Activated B cell treated with CpG ODN at 0.5 μM for 24 hours (primary cell): Measurements from ENCODE around the gene RMRP. TPM values are rescaled to one million over a fixed set of nuclear protein-coding genes. Genes with fewer than 3 reads are reported as not detected.

Experiments used
- ATAC-seq: fragments of 200-7000 bp; cut with Tn5 transposase; one replicate; pipeline ENCODE4 v1.10.0; 2021; ENCODE audit warnings: low read depth, mild to moderate bottlenecking, moderate library complexity
- CTCF ChIA-PET: fragments of 350-600 bp; sonication (Branson Sonifier 250); formaldehyde crosslinking; loops from one replicate; lab custom pipeline; 2021; ENCODE audit warnings: antibody characterized with exemption; lab: Charles Lee
- POLR2A ChIA-PET: fragments of 350-600 bp; sonication (Branson Sonifier 250); formaldehyde crosslinking; loops from one replicate; lab custom pipeline; 2021; ENCODE audit warnings: antibody characterized with exemption; lab: Charles Lee
- DNase-seq: peaks from one replicate; pipeline ENCODE4 v3.0.0; 2022
- H3K27ac Mint-ChIP-seq: one replicate; pipeline ENCODE4 v1.8.0; 2020; ENCODE audit warnings: mixed read lengths
- H3K27me3 Mint-ChIP-seq: one replicate; pipeline ENCODE4 v1.8.0; 2021; ENCODE audit warnings: mixed read lengths
- H3K36me3 Mint-ChIP-seq: one replicate; pipeline ENCODE4 v1.8.0; 2021; ENCODE audit warnings: low read depth, mixed read lengths
- H3K4me1 Mint-ChIP-seq: one replicate; pipeline ENCODE4 v1.8.0; 2021; ENCODE audit warnings: mixed read lengths
- H3K4me3 Mint-ChIP-seq: one replicate; pipeline ENCODE4 v1.8.0; 2020; ENCODE audit warnings: mild to moderate bottlenecking, mixed read lengths
- H3K9me3 Mint-ChIP-seq: one replicate; pipeline ENCODE4 v1.8.0; 2020; ENCODE audit warnings: mixed read lengths
- intact Hi-C: fragments of 100-400 bp; cut with micrococcal nuclease; formaldehyde crosslinking; loops from one replicate; pipeline ENCODE4 v1.15.1; 2024
- total RNA-seq: library from RNA; stranded (reverse); gene quantifications from 2 replicates; pipeline ENCODE4 v1.2.3, GENCODE V29; 2022
- TF ChIP-seq, protein P1 (sequence below): fragments of 200-600 bp; IDR thresholded peaks from one replicate; pipeline ENCODE4 v1.8.0; 2022; ENCODE audit warnings: antibody characterized with exemption, mild to moderate bottlenecking

Gene RMRP
- total RNA-seq, 1 donor from 2014 or later: 9,516 TPM

DNA sequence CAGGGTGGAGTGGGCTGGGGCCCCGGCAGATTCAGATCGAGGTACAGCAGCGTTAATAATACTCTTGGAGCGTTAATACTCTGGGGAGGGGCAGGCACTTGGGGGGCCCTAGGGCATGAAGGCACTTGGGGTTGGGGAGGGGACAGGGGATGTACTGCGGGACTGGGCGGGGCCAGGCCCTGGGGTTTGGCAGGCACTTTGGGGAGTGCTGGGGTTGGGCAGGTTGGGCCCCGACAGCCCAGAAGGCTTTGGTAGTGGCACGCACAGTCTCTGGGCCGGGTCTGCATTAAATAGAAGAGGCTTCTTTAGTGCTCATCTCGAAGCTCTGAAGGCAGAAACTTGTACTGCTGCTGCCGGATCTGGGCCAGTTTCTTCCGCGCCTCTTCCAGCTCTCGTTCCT lies 39.7 kb upstream of the RMRP start:
- intact Hi-C loops: loop anchor here (2.0 kb wide), 1 partner anchor 35 kb away; the partner anchor contains the start of genes CREB3 and TLN1
- H3K4me1 Mint-ChIP-seq: peaks cover 9% of the 10 kb centered on the region
- H3K36me3 Mint-ChIP-seq: no peaks in the 10 kb centered on the region
- no peak overlapping the region for H3K27ac Mint-ChIP-seq
- no peak overlapping the region for H3K4me3 Mint-ChIP-seq
- no peaks in the 10 kb centered on the region for H3K9me3 Mint-ChIP-seq
- DNase-seq (no peak), ATAC-seq (no peak)
- TF ChIP-seq, protein P1, sequence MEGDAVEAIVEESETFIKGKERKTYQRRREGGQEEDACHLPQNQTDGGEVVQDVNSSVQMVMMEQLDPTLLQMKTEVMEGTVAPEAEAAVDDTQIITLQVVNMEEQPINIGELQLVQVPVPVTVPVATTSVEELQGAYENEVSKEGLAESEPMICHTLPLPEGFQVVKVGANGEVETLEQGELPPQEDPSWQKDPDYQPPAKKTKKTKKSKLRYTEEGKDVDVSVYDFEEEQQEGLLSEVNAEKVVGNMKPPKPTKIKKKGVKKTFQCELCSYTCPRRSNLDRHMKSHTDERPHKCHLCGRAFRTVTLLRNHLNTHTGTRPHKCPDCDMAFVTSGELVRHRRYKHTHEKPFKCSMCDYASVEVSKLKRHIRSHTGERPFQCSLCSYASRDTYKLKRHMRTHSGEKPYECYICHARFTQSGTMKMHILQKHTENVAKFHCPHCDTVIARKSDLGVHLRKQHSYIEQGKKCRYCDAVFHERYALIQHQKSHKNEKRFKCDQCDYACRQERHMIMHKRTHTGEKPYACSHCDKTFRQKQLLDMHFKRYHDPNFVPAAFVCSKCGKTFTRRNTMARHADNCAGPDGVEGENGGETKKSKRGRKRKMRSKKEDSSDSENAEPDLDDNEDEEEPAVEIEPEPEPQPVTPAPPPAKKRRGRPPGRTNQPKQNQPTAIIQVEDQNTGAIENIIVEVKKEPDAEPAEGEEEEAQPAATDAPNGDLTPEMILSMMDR: no peak
- ChIA-PET POLR2A (interaction anchor here (1.2 to 2.8 kb wide), 3 partner anchors 39 to 52 kb away, joined by 3 to 24 read pairs (median 7); partner anchors contain the start of genes CCDC107 and RMRP), CTCF (interaction anchor here (0.9 to 4.6 kb wide), 19 partner anchors 10 to 185 kb away, joined by 3 to 52 read pairs (median 9); partner anchors contain the start of genes ARHGEF39, CCDC107, CREB3 and RGP1)
- no peaks in the 10 kb centered on the region for H3K27me3 Mint-ChIP-seq

DNA sequence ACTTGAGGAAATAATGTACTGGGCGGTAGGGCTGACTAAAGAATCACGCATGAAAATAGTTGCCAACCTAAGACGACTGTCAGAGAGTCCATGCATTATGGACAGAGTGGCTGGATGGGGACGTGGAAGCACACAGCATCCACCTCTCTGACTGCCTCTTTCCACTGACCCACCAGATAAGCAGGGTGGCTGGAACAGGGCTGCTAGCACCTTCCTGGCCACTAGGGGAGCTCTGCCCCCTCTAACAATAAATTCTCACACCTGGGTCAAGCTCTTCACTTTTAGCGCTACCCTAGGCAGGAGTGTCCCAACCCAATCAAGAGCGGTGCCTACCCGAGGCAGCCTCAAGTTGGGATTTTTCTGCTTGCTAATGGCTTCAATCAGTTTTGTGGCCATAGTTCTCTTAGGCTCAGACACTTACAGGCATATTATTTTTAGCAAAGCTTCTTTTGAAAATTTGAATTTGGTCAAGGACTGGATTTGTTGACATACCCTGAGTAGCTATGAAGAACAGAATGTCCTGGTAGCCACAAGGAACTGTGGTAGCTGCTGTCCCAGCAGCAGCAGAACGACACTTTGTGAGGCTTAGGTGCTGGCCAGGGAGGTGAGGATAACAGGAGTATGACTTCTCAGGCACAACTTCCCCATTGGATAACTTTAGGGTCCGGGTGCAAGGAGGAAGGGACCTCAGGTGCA lies 38.8 kb upstream of the RMRP start:
- DNase-seq: peak; percentile 50
- H3K4me3 Mint-ChIP-seq: no peak overlapping the region
- CTCF ChIA-PET: interaction anchor here (0.7 to 4.6 kb wide), 29 partner anchors 9 to 186 kb away, joined by 3 to 52 read pairs (median 7); partner anchors contain the start of genes ARHGEF39, CCDC107, CD72 and CREB3
- POLR2A ChIA-PET: interaction anchor here (0.6 to 2.8 kb wide), 18 partner anchors 9 to 581 kb away, joined by 3 to 24 read pairs (median 4); partner anchors contain the start of genes ARHGEF39, ATOSB, CCDC107 and CREB3
- ATAC-seq: peak; percentile 98
- no peaks in the 10 kb centered on the region for H3K36me3 Mint-ChIP-seq
- TF ChIP-seq, protein P1: no peak
- no peaks in the 10 kb centered on the region for H3K9me3 Mint-ChIP-seq
- intact Hi-C loops: loop anchor here (1.0 to 2.0 kb wide), 5 partner anchors 36 to 92 kb away; partner anchors contain the start of genes CD72, CREB3 and TLN1
- H3K27me3 Mint-ChIP-seq: no peaks in the 10 kb centered on the region
- peaks cover 9% of the 10 kb centered on the region for H3K4me1 Mint-ChIP-seq
- peak overlapping the region; percentile 76 for H3K27ac Mint-ChIP-seq

DNA sequence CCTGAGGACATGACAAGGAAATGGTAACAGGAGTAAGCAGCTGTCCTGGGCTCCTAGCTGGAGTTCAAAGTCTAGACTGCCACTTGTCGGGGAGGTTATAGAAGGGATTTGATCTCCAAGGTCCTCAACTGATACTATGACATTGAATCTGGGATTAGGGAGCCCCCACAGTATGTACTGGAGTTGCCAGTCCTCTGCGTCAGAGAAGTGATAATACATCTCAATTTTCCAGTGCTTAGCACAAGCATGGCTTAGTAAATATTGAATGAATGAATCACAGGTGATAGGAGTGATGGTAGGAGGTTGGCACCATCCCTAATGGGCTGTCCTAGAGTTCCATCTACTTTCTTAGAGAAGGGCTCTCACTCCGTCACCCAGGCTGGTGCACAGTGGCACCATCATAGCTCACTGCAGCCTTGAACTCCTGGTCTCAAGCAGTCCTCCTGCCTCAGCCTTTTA lies 38.2 kb upstream of the RMRP start:
- ChIA-PET POLR2A (interaction anchor here (0.6 to 2.8 kb wide), 17 partner anchors 8 to 580 kb away, joined by 3 to 24 read pairs (median 4); partner anchors contain the start of genes ARHGEF39, ATOSB, CCDC107 and CREB3), CTCF (interaction anchor here (0.9 to 4.6 kb wide), 22 partner anchors 9 to 186 kb away, joined by 3 to 52 read pairs (median 16); partner anchors contain the start of genes ARHGEF39, CCDC107, CD72 and CREB3)
- ATAC-seq (no peak), DNase-seq (no peak)
- Mint-ChIP-seq H3K4me3 (no peak overlapping the region), H3K9me3 (no peaks in the 10 kb centered on the region), H3K4me1 (peaks cover 14% of the 10 kb centered on the region), H3K27ac (no peak overlapping the region), H3K36me3 (peaks cover under 1% of the 10 kb centered on the region), H3K27me3 (no peaks in the 10 kb centered on the region)
- intact Hi-C loops: loop anchor here (1.0 to 2.0 kb wide), 5 partner anchors 37 to 92 kb away; partner anchors contain the start of genes CD72, CREB3 and TLN1
- TF ChIP-seq, protein P1: no peak

DNA sequence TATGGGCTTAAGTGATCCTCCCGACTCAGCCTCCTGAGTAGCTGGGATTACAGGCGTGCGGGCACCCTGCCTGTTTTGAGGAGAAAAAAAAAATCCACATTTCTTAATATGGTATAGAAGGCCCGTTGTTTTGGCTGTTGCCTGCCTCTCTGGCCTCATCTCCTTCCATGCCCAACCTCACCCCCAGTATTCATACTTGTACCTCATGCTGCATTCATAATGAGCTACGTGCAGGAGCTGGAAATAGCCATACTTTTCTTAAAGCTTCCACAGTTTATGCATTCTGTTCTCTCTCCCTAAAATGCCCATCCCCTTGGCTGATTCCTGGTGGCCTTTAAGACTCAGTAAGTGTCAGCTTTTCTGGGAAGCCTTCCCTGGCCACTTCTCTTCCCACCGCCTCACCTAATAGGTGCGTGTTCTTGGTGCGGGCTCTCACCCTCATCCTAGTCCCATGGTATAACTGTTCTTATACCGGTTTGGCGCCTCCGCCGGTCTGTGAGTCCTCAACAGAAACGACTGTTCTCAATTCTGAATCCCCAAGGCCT lies 34.0 kb upstream of the RMRP start:
- CTCF ChIA-PET: interaction anchor here (1.5 to 3.1 kb wide), 3 partner anchors 34 to 79 kb away, joined by 8 read pairs; partner anchors contain the start of genes CCDC107 and RMRP
- POLR2A ChIA-PET: interaction anchor here (0.9 to 1.4 kb wide), 2 partner anchors 45 to 151 kb away, joined by 3 to 4 read pairs; no protein-coding TSS in a partner anchor
- intact Hi-C loops: no loop called here
- TF ChIP-seq, protein P1: no peak
- Mint-ChIP-seq H3K4me1 (peaks cover 19% of the 10 kb centered on the region), H3K9me3 (no peaks in the 10 kb centered on the region), H3K27me3 (no peaks in the 10 kb centered on the region), H3K36me3 (peaks cover 2% of the 10 kb centered on the region), H3K27ac (peak overlapping the region; percentile 30), H3K4me3 (peak overlapping the region; percentile 86)
- DNase-seq (no peak), ATAC-seq (no peak)
